ENCODE measurements around the gene CREG1. TPM values are rescaled to one million over a fixed set of nuclear protein-coding genes. Genes with fewer than 3 reads are reported as not detected.
A peak's percentile ranks its signal among the peaks of the same experiment; 100 is the strongest.
"Not testable (repeated sequence)": the region's sequence is repeated elsewhere in the genome, so short reads cannot be mapped to it uniquely, and the experiment has no call there.

The CREG1 gene
- total RNA-seq, 1 experiment from 2014 or later: 7.7 TPM

DNA sequence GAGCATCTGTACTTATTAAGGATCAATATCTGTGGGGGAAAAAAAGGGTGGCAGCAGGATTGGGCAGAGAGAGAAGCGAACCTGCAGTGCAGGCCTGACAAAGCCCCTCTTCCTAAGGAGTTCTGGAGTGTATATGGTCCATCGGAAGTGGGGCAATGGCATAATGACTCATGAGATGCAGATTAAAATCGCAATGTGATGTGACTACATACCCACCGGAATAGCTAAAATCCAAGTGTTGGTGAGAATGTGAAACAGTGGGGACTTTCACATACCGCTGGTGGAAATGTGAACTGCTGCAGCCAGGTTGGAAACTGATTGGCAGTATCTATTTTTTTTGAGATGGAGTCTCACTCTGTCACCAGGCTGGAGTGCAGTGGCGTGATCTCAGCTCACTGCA, 8.2 kb upstream of the CREG1 start:
- intact Hi-C loops (cut with micrococcal nuclease; ENCODE audit: unreplicated experiment): no loop called here
- ChIA-PET CTCF (no interaction called here), POLR2A (ENCODE audit: low non-redundant PET) (no interaction called here)
- TF ChIP-seq, protein P1, sequence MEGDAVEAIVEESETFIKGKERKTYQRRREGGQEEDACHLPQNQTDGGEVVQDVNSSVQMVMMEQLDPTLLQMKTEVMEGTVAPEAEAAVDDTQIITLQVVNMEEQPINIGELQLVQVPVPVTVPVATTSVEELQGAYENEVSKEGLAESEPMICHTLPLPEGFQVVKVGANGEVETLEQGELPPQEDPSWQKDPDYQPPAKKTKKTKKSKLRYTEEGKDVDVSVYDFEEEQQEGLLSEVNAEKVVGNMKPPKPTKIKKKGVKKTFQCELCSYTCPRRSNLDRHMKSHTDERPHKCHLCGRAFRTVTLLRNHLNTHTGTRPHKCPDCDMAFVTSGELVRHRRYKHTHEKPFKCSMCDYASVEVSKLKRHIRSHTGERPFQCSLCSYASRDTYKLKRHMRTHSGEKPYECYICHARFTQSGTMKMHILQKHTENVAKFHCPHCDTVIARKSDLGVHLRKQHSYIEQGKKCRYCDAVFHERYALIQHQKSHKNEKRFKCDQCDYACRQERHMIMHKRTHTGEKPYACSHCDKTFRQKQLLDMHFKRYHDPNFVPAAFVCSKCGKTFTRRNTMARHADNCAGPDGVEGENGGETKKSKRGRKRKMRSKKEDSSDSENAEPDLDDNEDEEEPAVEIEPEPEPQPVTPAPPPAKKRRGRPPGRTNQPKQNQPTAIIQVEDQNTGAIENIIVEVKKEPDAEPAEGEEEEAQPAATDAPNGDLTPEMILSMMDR (conservative IDR thresholded peaks at IDR 0.05; ENCODE audit: low read depth, low read length): no peak
- no peak for TF ChIP-seq EZH2 (IDR thresholded peaks at IDR 0.05; ENCODE audit: borderline replicate concordance, low read depth, low read length, poor library complexity, severe bottlenecking)
- DNase-seq (ENCODE audit: low spot score): no peak
- Histone ChIP-seq H3K4me3 (ENCODE audit: low read depth, low read length, poor library complexity, severe bottlenecking) (no peak overlapping the region), H3K9me3 (ENCODE audit: low read depth, low read length, poor library complexity, severe bottlenecking) (no peaks in the 10 kb centered on the region), H3K27me3 (replicated peaks; ENCODE audit: insufficient read depth, low read depth, low read length, poor library complexity) (no peaks in the 10 kb centered on the region), H3K4me1 (ENCODE audit: insufficient read depth, low read length, poor library complexity, severe bottlenecking) (no peaks in the 10 kb centered on the region), H3K27ac (ENCODE audit: low read depth, low read length, poor library complexity, severe bottlenecking) (no peak overlapping the region), H3K36me3 (ENCODE audit: insufficient read depth, low read length, poor library complexity, severe bottlenecking) (no peaks in the 10 kb centered on the region)
- BruUV-seq (replicated peaks): no TSS peak

- no TSS peak for BruUV-seq (replicated peaks)
- ChIA-PET POLR2A (ENCODE audit: low non-redundant PET) (interaction anchor here (0.6 kb wide), 1 partner anchor 158 kb away, joined by 10 read pairs; no protein-coding TSS in a partner anchor), CTCF (interaction anchor here (1.0 kb wide), 1 partner anchor 497 kb away, joined by 3 read pairs; no protein-coding TSS in a partner anchor)
- intact Hi-C loops (cut with micrococcal nuclease; ENCODE audit: unreplicated experiment): loop anchor here (1.0 to 2.0 kb wide), 2 partner anchors 133 to 490 kb away; no protein-coding TSS in a partner anchor
- peak; percentile 80 for DNase-seq (ENCODE audit: low spot score)
- no peaks in the 10 kb centered on the region for H3K9me3 ChIP-seq (ENCODE audit: low read depth, low read length, poor library complexity, severe bottlenecking)
- no peaks in the 10 kb centered on the region for H3K36me3 ChIP-seq (ENCODE audit: insufficient read depth, low read length, poor library complexity, severe bottlenecking)
- H3K27me3 ChIP-seq (replicated peaks; ENCODE audit: insufficient read depth, low read depth, low read length, poor library complexity): no peaks in the 10 kb centered on the region
- no peak overlapping the region for H3K4me3 ChIP-seq (ENCODE audit: low read depth, low read length, poor library complexity, severe bottlenecking)
- TF ChIP-seq EZH2 (IDR thresholded peaks at IDR 0.05; ENCODE audit: borderline replicate concordance, low read depth, low read length, poor library complexity, severe bottlenecking): no peak
- TF ChIP-seq, protein P1 (conservative IDR thresholded peaks at IDR 0.05; ENCODE audit: low read depth, low read length): peak; percentile 91
- peaks cover 10% of the 10 kb centered on the region for H3K4me1 ChIP-seq (ENCODE audit: insufficient read depth, low read length, poor library complexity, severe bottlenecking)
- H3K27ac ChIP-seq (ENCODE audit: low read depth, low read length, poor library complexity, severe bottlenecking): no peak overlapping the region
These were observed 2.6 kb upstream of the CREG1 start for GRCh38 chr1:167555971-167556714.

GRCh38 chr1:167555072-167555471, 1.5 kb upstream of the CREG1 start:
- POLR2A ChIA-PET (ENCODE audit: low non-redundant PET); H3K4me3 ChIP-seq (ENCODE audit: low read depth, low read length, poor library complexity, severe bottlenecking); H3K27me3 ChIP-seq (replicated peaks; ENCODE audit: insufficient read depth, low read depth, low read length, poor library complexity); CTCF ChIA-PET; BruUV-seq (replicated peaks); H3K4me1 ChIP-seq (ENCODE audit: insufficient read depth, low read length, poor library complexity, severe bottlenecking); DNase-seq (ENCODE audit: low spot score); H3K9me3 ChIP-seq (ENCODE audit: low read depth, low read length, poor library complexity, severe bottlenecking); H3K27ac ChIP-seq (ENCODE audit: low read depth, low read length, poor library complexity, severe bottlenecking); intact Hi-C loops (cut with micrococcal nuclease; ENCODE audit: unreplicated experiment); H3K36me3 ChIP-seq (ENCODE audit: insufficient read depth, low read length, poor library complexity, severe bottlenecking): not testable (repeated sequence)

Measured in A673 (cell line).